ENCODE measurements around the gene F8. TPM values are rescaled to one million over a fixed set of nuclear protein-coding genes. Genes with fewer than 3 reads are reported as not detected.
A peak's percentile ranks its signal among the peaks of the same experiment; 100 is the strongest.

F8 gene
- polyA plus RNA-seq (2014; cell fraction: cytosol; rRNA removed) = 0.20 and 0.42 TPM in 2 replicates
- 0.07 and 0.88 TPM in 2 replicates for polyA plus RNA-seq (2014; cell fraction: nucleus; rRNA removed)

GRCh38 chrX:155022585-155022984, at the start of gene F8:
F8 (minus strand) TSS chrX:155022723; CDS start chrX:155022552, 171 bp downstream.
- DNase-seq (ENCODE audit: low spot score) = no peak

GRCh38 chrX:155071694-155072280, 49.3 kb upstream of the F8 start:
- peak; percentile 7 for DNase-seq (ENCODE audit: low spot score)

GRCh38 chrX:155070975-155071693, 48.6 kb upstream of the F8 start, which contains the start of the genes BRCC3, CMC4 and MTCP1:
BRCC3 (plus strand) TSS chrX:155071508; CDS start chrX:155071528, 20 bp downstream.
CMC4 (minus strand) TSS chrX:155071136; CDS start chrX:155064023, 7,113 bp downstream.
MTCP1 (minus strand) TSS chrX:155071136; CDS start chrX:155066010, 5,126 bp downstream.
- DNase-seq (ENCODE audit: low spot score) = peak; percentile 76

GRCh38 chrX:155070663-155070974, 48.1 kb upstream of the F8 start:
- no peak for DNase-seq (ENCODE audit: low spot score)

GRCh38 chrX:155070038-155070437, 47.5 kb upstream of the F8 start:
- no peak for DNase-seq (ENCODE audit: low spot score)

GRCh38 chrX:155069414-155069813, 46.9 kb upstream of the F8 start:
- no peak for DNase-seq (ENCODE audit: low spot score)

GRCh38 chrX:155068165-155068564, 45.6 kb upstream of the F8 start:
- DNase-seq (ENCODE audit: low spot score) = no peak

GRCh38 chrX:155065035-155065734, 42.7 kb upstream of the F8 start:
- DNase-seq (ENCODE audit: low spot score) = no peak

- DNase-seq (ENCODE audit: low spot score) = no peak
These were observed 39.2 kb upstream of the F8 start for GRCh38 chrX:155061760-155062159.

- DNase-seq (ENCODE audit: low spot score) = peak; percentile 51
These were observed 34.6 kb upstream of the F8 start for GRCh38 chrX:155056877-155057792.

- DNase-seq (ENCODE audit: low spot score) = no peak
These were observed 33.9 kb upstream of the F8 start for GRCh38 chrX:155056471-155056870.

GRCh38 chrX:155055494-155055893, 33.0 kb upstream of the F8 start:
- DNase-seq (ENCODE audit: low spot score) = no peak

GRCh38 chrX:155054255-155054654, 31.7 kb upstream of the F8 start:
- no peak for DNase-seq (ENCODE audit: low spot score)

GRCh38 chrX:155053656-155054055, 31.1 kb upstream of the F8 start:
- DNase-seq (ENCODE audit: low spot score) = no peak

GRCh38 chrX:155052738-155053498, 30.4 kb upstream of the F8 start:
- DNase-seq (ENCODE audit: low spot score) = no peak

GRCh38 chrX:155048977-155049619, 26.6 kb upstream of the F8 start:
- DNase-seq (ENCODE audit: low spot score) = peak; percentile 24

- DNase-seq (ENCODE audit: low spot score) = no peak
These were observed 24.4 kb upstream of the F8 start for GRCh38 chrX:155046811-155047528.

- no peak for DNase-seq (ENCODE audit: low spot score)
These were observed 23.7 kb upstream of the F8 start for GRCh38 chrX:155046129-155046810.

GRCh38 chrX:155035688-155036087, 13.2 kb upstream of the F8 start:
- no peak for DNase-seq (ENCODE audit: low spot score)

Measured in SK-N-DZ (cell line).